ENCODE data around the gene ACCSL.

The ACCSL gene

GRCh38 chr11:44083906-44084305 is 36.1 kb downstream of the ACCSL start:
- Histone ChIP-seq H3K36me3 (ENCODE audit: control insufficient read depth in 1 of 2, insufficient read depth in 2 of 2, low read length in 2 of 2) (peaks cover 3 to 14% of the 10 kb centered on the region in 2 donors), H3K9me3 (ENCODE audit: control insufficient read depth in 1 of 2, low read length in 2 of 2) (no peaks in the 10 kb centered on the region), H3K27me3 (ENCODE audit: low read depth, low read length) (no peaks in the 10 kb centered on the region), H3K27ac (ENCODE audit: low read length) (no peak overlapping the region), H3K4me3 (ENCODE audit: low read depth in 1 of 2, low read length in 2 of 2) (no peak overlapping the region), H3K4me1 (ENCODE audit: control insufficient read depth in 1 of 2, insufficient read depth in 2 of 2, low read length in 2 of 2) (peaks cover 0 to 6% of the 10 kb centered on the region in 2 donors)

DNA sequence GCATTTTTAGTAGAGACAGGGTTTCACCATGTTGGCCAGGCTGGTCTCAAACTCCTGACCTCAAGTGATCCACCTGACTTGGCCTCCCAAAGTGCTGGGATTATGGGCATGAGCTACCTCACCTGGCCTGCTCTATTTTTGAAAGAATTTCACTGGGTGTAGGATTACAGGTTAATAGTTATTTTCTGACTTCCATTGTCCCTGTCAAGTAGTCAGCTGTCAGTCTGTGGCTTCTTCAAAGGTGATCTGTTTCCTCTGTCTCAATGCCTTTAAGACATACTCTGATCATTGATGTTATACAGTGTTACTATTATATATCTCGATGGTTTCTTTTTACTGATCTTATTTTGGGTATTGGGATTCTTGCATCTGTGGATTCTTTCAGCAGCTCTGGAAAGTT is 37.5 kb downstream of the ACCSL start:
- no peak overlapping the region for H3K27ac ChIP-seq (ENCODE audit: low read length)
- H3K27me3 ChIP-seq (ENCODE audit: low read depth, low read length): no peaks in the 10 kb centered on the region
- peaks cover 3 to 11% of the 10 kb centered on the region in 2 donors for H3K36me3 ChIP-seq (ENCODE audit: control insufficient read depth in 1 of 2, insufficient read depth in 2 of 2, low read length in 2 of 2)

DNA sequence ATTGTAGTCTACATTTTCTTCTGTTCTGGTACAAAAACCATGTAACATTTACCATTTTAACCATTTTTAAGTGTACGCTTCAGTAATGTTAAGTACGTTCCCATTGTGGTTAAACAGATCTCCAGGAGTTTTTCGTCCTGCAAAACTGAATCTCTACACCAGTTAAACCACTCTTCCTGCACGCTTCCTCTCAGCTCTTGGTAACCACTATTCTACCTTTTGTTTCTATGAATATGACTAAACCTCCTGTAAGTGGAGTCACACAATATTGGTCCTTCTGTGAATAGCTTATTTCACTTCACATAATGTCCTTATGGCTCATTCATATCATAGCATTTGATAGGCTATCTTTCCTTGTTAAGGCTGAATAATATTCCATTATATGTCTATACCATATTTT is 40.6 kb downstream of the ACCSL start:
- peaks cover 0 to 6% of the 10 kb centered on the region in 2 donors for H3K4me1 ChIP-seq (ENCODE audit: control insufficient read depth in 1 of 2, insufficient read depth in 2 of 2, low read length in 2 of 2)
- H3K27ac ChIP-seq (ENCODE audit: low read length): no peak overlapping the region
- H3K27me3 ChIP-seq (ENCODE audit: low read depth, low read length): no peaks in the 10 kb centered on the region
- peaks cover 3 to 5% of the 10 kb centered on the region in 2 donors for H3K36me3 ChIP-seq (ENCODE audit: control insufficient read depth in 1 of 2, insufficient read depth in 2 of 2, low read length in 2 of 2)
- H3K9me3 ChIP-seq (ENCODE audit: control insufficient read depth in 1 of 2, low read length in 2 of 2): no peaks in the 10 kb centered on the region
- H3K4me3 ChIP-seq (ENCODE audit: low read depth in 1 of 2, low read length in 2 of 2): no peak overlapping the region

More for the DNA sequence above, 37.5 kb downstream of the ACCSL start:
- H3K4me1 ChIP-seq (ENCODE audit: control insufficient read depth in 1 of 2, insufficient read depth in 2 of 2, low read length in 2 of 2): peaks cover 0 to 6% of the 10 kb centered on the region in 2 donors
- H3K4me3 ChIP-seq (ENCODE audit: low read depth in 1 of 2, low read length in 2 of 2): no peak overlapping the region
- H3K9me3 ChIP-seq (ENCODE audit: control insufficient read depth in 1 of 2, low read length in 2 of 2): no peaks in the 10 kb centered on the region

DNA sequence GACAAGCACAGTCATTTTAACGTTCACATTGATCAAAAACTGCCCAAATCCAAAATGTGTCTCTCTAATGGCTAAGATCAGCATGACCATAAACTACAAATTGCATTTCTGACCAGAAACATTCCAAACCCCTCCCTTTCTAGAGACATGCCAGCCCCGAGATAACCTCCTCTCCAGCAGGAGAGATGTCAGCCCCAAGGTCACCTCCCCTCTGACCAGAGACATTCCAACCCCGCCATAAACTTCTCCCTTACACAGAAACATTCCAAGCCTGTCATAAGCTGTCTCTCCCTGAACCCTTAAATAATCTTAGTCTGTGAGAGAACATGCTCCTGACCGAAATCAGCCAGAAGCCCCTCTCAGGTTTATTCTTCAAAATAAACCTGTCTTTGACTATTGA is 41.1 kb downstream of the ACCSL start:
- Histone ChIP-seq H3K4me3 (ENCODE audit: low read depth in 1 of 2, low read length in 2 of 2) (no peak overlapping the region), H3K9me3 (ENCODE audit: control insufficient read depth in 1 of 2, low read length in 2 of 2) (no peaks in the 10 kb centered on the region), H3K27ac (ENCODE audit: low read length) (no peak overlapping the region), H3K36me3 (ENCODE audit: control insufficient read depth in 1 of 2, insufficient read depth in 2 of 2, low read length in 2 of 2) (peaks cover under 1 to 3% of the 10 kb centered on the region in 2 donors), H3K27me3 (ENCODE audit: low read depth, low read length) (no peaks in the 10 kb centered on the region), H3K4me1 (ENCODE audit: control insufficient read depth in 1 of 2, insufficient read depth in 2 of 2, low read length in 2 of 2) (peaks cover 0 to 2% of the 10 kb centered on the region in 2 donors)

GRCh38 chr11:44090539-44090938 is 42.8 kb downstream of the ACCSL start:
- H3K27ac ChIP-seq (ENCODE audit: low read length): no peak overlapping the region

DNA sequence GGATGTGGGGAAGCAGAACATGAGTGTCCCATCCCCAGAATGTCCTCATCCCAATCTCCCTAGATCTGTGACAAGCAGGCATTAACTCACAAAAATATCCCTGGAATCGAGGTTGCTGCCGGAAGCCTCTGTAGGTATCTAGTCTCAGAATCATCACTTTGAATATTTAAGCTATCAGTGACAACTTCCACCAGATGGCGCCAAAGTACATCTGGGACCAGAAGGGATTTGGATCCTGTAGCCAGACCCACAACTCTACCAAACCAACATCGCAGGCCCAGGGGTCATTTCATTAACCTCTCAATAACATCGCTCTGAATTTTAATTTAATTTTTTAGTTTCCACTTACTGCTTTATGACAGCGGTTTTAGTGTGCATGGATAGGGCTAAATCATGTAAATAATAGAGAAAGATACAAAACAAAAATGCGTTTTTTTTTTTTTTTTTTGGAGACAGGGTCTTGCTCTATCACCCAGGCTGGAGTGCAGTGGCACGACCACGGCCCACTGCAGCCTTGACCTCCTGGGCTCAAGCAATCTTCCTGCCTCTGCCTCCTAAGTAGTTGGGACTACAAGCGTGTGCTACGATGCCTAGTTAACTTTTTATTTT is 46.6 kb downstream of the ACCSL start:
- Histone ChIP-seq H3K4me1 (ENCODE audit: control insufficient read depth in 1 of 2, insufficient read depth in 2 of 2, low read length in 2 of 2) (peaks cover 0 to 8% of the 10 kb centered on the region in 2 donors), H3K9me3 (ENCODE audit: control insufficient read depth in 1 of 2, low read length in 2 of 2) (no peaks in the 10 kb centered on the region), H3K27ac (ENCODE audit: low read length) (no peak overlapping the region), H3K27me3 (ENCODE audit: low read depth, low read length) (no peaks in the 10 kb centered on the region), H3K36me3 (ENCODE audit: control insufficient read depth in 1 of 2, insufficient read depth in 2 of 2, low read length in 2 of 2) (no peaks in the 10 kb centered on the region), H3K4me3 (ENCODE audit: low read depth in 1 of 2, low read length in 2 of 2) (no peak overlapping the region)

More at GRCh38 chr11:44090539-44090938, 42.8 kb downstream of the ACCSL start:
- Histone ChIP-seq H3K4me3 (ENCODE audit: low read depth in 1 of 2, low read length in 2 of 2) (no peak overlapping the region), H3K27me3 (ENCODE audit: low read depth, low read length) (no peaks in the 10 kb centered on the region), H3K4me1 (ENCODE audit: control insufficient read depth in 1 of 2, insufficient read depth in 2 of 2, low read length in 2 of 2) (peaks cover 0 to 8% of the 10 kb centered on the region in 2 donors), H3K9me3 (ENCODE audit: control insufficient read depth in 1 of 2, low read length in 2 of 2) (no peaks in the 10 kb centered on the region), H3K36me3 (ENCODE audit: control insufficient read depth in 1 of 2, insufficient read depth in 2 of 2, low read length in 2 of 2) (peaks cover 0 to 3% of the 10 kb centered on the region in 2 donors)

DNA sequence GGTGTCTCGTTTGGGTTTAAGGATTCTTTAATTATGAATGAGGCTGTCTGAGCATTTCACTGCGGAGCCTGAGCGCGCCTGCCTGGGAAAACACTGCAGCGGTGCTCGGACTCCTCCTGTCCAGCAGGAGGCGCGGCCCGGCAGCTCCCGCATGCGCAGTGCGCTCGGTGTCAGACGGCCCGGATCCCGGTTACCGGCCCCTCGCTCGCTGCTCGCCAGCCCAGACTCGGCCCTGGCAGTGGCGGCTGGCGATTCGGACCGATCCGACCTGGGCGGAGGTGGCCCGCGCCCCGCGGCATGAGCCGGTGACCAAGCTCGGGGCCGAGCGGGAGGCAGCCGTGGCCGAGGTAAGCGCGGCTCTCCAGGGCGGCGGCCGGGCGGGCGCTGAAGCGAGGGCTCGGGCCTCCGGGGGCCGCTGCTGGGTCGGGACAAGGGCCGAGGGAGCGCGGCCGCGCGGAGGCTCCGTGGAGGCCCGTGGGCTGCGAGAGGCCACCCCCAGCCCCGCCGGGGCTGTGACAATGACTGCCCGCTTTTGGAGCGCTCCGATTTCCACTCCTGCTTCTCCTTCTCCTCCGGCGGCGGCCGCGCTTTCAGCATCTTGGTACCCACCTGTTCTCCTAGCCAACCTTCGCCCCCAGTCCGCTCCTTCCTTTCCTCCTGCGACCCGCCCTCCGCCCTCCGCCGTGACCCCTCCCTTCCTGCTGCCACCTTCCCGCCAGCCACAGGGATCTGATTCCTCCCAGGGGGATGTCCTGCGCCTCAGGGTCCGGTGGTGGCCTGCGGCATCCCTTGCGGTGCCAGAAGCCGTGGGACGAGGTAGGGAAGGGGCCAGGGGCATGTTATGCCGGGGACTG is 48.0 kb downstream of the ACCSL start, which contains the start of gene EXT2:
Gene EXT2 (plus strand): TSS at position 173 of the 854 bp plus-strand sequence. CDS start 12,035 bp downstream, outside the sequence.
- H3K4me3 ChIP-seq (ENCODE audit: low read depth in 1 of 2, low read length in 2 of 2): peak within 1 kb of the TSS; percentile 64 to 92
- H3K36me3 ChIP-seq (ENCODE audit: control insufficient read depth in 1 of 2, insufficient read depth in 2 of 2, low read length in 2 of 2): no peaks in the 10 kb centered on the region
- H3K9me3 ChIP-seq (ENCODE audit: control insufficient read depth in 1 of 2, low read length in 2 of 2): no peaks in the 10 kb centered on the region
- H3K27ac ChIP-seq (ENCODE audit: low read length): no peak within 1 kb of the TSS
- H3K27me3 ChIP-seq (ENCODE audit: low read depth, low read length): no peaks in the 10 kb centered on the region
- H3K4me1 ChIP-seq (ENCODE audit: control insufficient read depth in 1 of 2, insufficient read depth in 2 of 2, low read length in 2 of 2): peaks cover 0 to 8% of the 10 kb centered on the region in 2 donors

- H3K9me3 ChIP-seq (ENCODE audit: control insufficient read depth in 1 of 2, low read length in 2 of 2): no peaks in the 10 kb centered on the region
- H3K27me3 ChIP-seq (ENCODE audit: low read depth, low read length): no peaks in the 10 kb centered on the region
- no peaks in the 10 kb centered on the region for H3K36me3 ChIP-seq (ENCODE audit: control insufficient read depth in 1 of 2, insufficient read depth in 2 of 2, low read length in 2 of 2)
- peaks cover 0 to 8% of the 10 kb centered on the region in 2 donors for H3K4me1 ChIP-seq (ENCODE audit: control insufficient read depth in 1 of 2, insufficient read depth in 2 of 2, low read length in 2 of 2)
- peak overlapping the region; percentile 64 to 92 for H3K4me3 ChIP-seq (ENCODE audit: low read depth in 1 of 2, low read length in 2 of 2)
- no peak overlapping the region for H3K27ac ChIP-seq (ENCODE audit: low read length)
These were observed 48.8 kb downstream of the ACCSL start for GRCh38 chr11:44096360-44097185.

- no peak overlapping the region for H3K27ac ChIP-seq (ENCODE audit: low read length)
- no peaks in the 10 kb centered on the region for H3K36me3 ChIP-seq (ENCODE audit: control insufficient read depth in 1 of 2, insufficient read depth in 2 of 2, low read length in 2 of 2)
These were observed 50.0 kb downstream of the ACCSL start for GRCh38 chr11:44097821-44098220.

GRCh38 chr11:44101098-44101497 is 53.3 kb downstream of the ACCSL start:
- H3K4me1 ChIP-seq (ENCODE audit: control insufficient read depth in 1 of 2, insufficient read depth in 2 of 2, low read length in 2 of 2): no peaks in the 10 kb centered on the region
- no peaks in the 10 kb centered on the region for H3K36me3 ChIP-seq (ENCODE audit: control insufficient read depth in 1 of 2, insufficient read depth in 2 of 2, low read length in 2 of 2)
- H3K27me3 ChIP-seq (ENCODE audit: low read depth, low read length): no peaks in the 10 kb centered on the region

More at GRCh38 chr11:44097821-44098220, 50.0 kb downstream of the ACCSL start:
- no peaks in the 10 kb centered on the region for H3K27me3 ChIP-seq (ENCODE audit: low read depth, low read length)
- H3K4me1 ChIP-seq (ENCODE audit: control insufficient read depth in 1 of 2, insufficient read depth in 2 of 2, low read length in 2 of 2): peaks cover 0 to 8% of the 10 kb centered on the region in 2 donors
- H3K9me3 ChIP-seq (ENCODE audit: control insufficient read depth in 1 of 2, low read length in 2 of 2): no peaks in the 10 kb centered on the region
- H3K4me3 ChIP-seq (ENCODE audit: low read depth in 1 of 2, low read length in 2 of 2): no peak overlapping the region

More at GRCh38 chr11:44101098-44101497, 53.3 kb downstream of the ACCSL start:
- H3K27ac ChIP-seq (ENCODE audit: low read length): no peak overlapping the region
- H3K4me3 ChIP-seq (ENCODE audit: low read depth in 1 of 2, low read length in 2 of 2): no peak overlapping the region
- H3K9me3 ChIP-seq (ENCODE audit: control insufficient read depth in 1 of 2, low read length in 2 of 2): no peaks in the 10 kb centered on the region
